OCI-LY7 (cell line): Measurements from ENCODE around the gene BACH2. TPM values are rescaled to one million over a fixed set of nuclear protein-coding genes. Genes with fewer than 3 reads are reported as not detected.
A peak's percentile ranks its signal among the peaks of the same experiment; 100 is the strongest.

Source experiments
- BruUV-seq: library from RNA; stranded (reverse); fragments of 400-500 nt; replicated peaks from 2 replicates; lab custom pipeline; 2021; lab: Mats Ljungman, UMichigan
- CTCF ChIA-PET: fragments of 300-600 bp; sonication (Branson Sonifier 250); formaldehyde crosslinking; loops from one replicate; lab custom pipeline; 2022; ENCODE audit warnings: antibody characterized with exemption; ENCODE audit not compliant: unreplicated experiment; lab: Charles Lee
- POLR2A ChIA-PET: fragments of 300-600 bp; sonication (Branson Sonifier 250); formaldehyde crosslinking; loops from one replicate; lab custom pipeline; 2022; ENCODE audit warnings: antibody characterized with exemption; lab: Charles Lee
- DNase-seq: peaks from one replicate; pipeline ENCODE4 v3.0.0-alpha.2; 2015; ENCODE audit warnings: low spot score
- H2AFZ ChIP-seq: fragments of 200-600 bp; sonication (generic), shearing (Covaris generic); 2 replicates; pipeline ENCODE4 v1.6.1; 2014; ENCODE audit warnings: mild to moderate bottlenecking, antibody characterized with exemption, low read length, moderate library complexity
- H3K27ac ChIP-seq: fragments of 200-600 bp; sonication (generic); 2 replicates; pipeline ENCODE4 v1.5.1; 2014; ENCODE audit warnings: mixed run types, low read depth, mild to moderate bottlenecking, moderate library complexity, low read length, inconsistent platforms; ENCODE audit not compliant: poor library complexity, severe bottlenecking
- H3K36me3 ChIP-seq: fragments of 200-600 bp; sonication (generic); 2 replicates; pipeline ENCODE4 v1.6.1; 2014; ENCODE audit warnings: mild to moderate bottlenecking, antibody characterized with exemption, low read length, moderate library complexity, mixed read lengths; ENCODE audit not compliant: insufficient read depth
- H3K4me1 ChIP-seq: fragments of 200-600 bp; sonication (generic); 2 replicates; pipeline ENCODE4 v1.5.1; 2014; ENCODE audit warnings: mild to moderate bottlenecking, low read length; ENCODE audit not compliant: insufficient read depth, poor library complexity, severe bottlenecking
- H3K4me2 ChIP-seq: fragments of 200-600 bp; sonication (generic); 2 replicates; pipeline ENCODE4 v1.6.1; 2014; ENCODE audit warnings: mild to moderate bottlenecking, low read length
- H3K4me3 ChIP-seq: fragments of 200-600 bp; sonication (generic); 2 replicates; pipeline ENCODE4 v1.5.1; 2014; ENCODE audit warnings: mild to moderate bottlenecking, low read depth, low read length; ENCODE audit not compliant: poor library complexity, severe bottlenecking
- H3K79me2 ChIP-seq: fragments of 200-600 bp; sonication (generic); 2 replicates; pipeline ENCODE4 v1.6.1; 2016; ENCODE audit warnings: low read depth, mild to moderate bottlenecking, low read length, moderate library complexity, mixed read lengths; ENCODE audit not compliant: insufficient read depth
- H3K9me2 ChIP-seq: fragments of 200-600 bp; sonication (generic); 2 replicates; pipeline ENCODE4 v1.6.1; 2016; ENCODE audit warnings: mild to moderate bottlenecking, low read length, mixed read lengths; ENCODE audit not compliant: insufficient read depth
- H3K9me3 ChIP-seq: fragments of 200-600 bp; sonication (generic); 2 replicates; pipeline ENCODE4 v1.6.1; 2014; ENCODE audit warnings: mild to moderate bottlenecking, mixed run types, low read length, mixed read lengths
- H4K20me1 ChIP-seq: fragments of 200-600 bp; sonication (generic); 2 replicates; pipeline ENCODE4 v1.6.1; 2014; ENCODE audit warnings: mild to moderate bottlenecking, antibody characterized with exemption, low read length, moderate library complexity, mixed read lengths; ENCODE audit not compliant: insufficient read depth
- CTCF ChIP-seq: fragments of 200-600 bp; sonication (generic); conservative IDR thresholded peaks from 2 replicates; pipeline ENCODE4 v1.5.1; 2014; ENCODE audit warnings: mild to moderate bottlenecking, antibody characterized with exemption, low read length, moderate library complexity, mixed read lengths
- EZH2phosphoT487 ChIP-seq: fragments of 200-600 bp; sonication (generic); IDR thresholded peaks from 2 replicates; pipeline ENCODE4 v1.6.1; 2018; ENCODE audit warnings: low read depth, borderline replicate concordance, mild to moderate bottlenecking, mixed run types, antibody characterized with exemption, low read length, moderate library complexity, mixed read lengths
- intact Hi-C: fragments of 100-400 bp; cut with micrococcal nuclease; formaldehyde crosslinking; loops from one replicate; pipeline ENCODE4 v1.10.0; 2022; ENCODE audit not compliant: unreplicated experiment
- total RNA-seq, 2 experiments: library from RNA; depleted of rRNA in 1 of 2; stranded (reverse); fragments of >200 nt in 1 of 2; shearing (Covaris generic) in 1 of 2; gene quantifications; 2 replicates each; pipeline ENCODE4 v1.2.3, GENCODE V29; 2014 to 2022

BACH2 gene
- total RNA-seq, 2 experiments from 2014 or later: 92.0 to 163 TPM

- peaks cover 79% of the 10 kb centered on the region for H3K36me3 ChIP-seq
- H3K4me1 ChIP-seq: peaks cover 53% of the 10 kb centered on the region
- TF ChIP-seq CTCF (no peak), EZH2phosphoT487 (no peak)
- H3K9me2 ChIP-seq: no peaks in the 10 kb centered on the region
- no peak for DNase-seq
- no peak overlapping the region for H3K4me2 ChIP-seq
- CTCF ChIA-PET: no interaction called here
- H4K20me1 ChIP-seq: peaks cover 3% of the 10 kb centered on the region; the same call in 1 of the 2 replicates
- POLR2A ChIA-PET: interaction anchor here (0.7 to 1.3 kb wide), 4 partner anchors 9 to 266 kb away, joined by 3 to 4 read pairs (median 3); no protein-coding TSS in a partner anchor
- BruUV-seq: no TSS peak
- intact Hi-C loops: no loop called here
- peaks cover 100% of the 10 kb centered on the region for H3K79me2 ChIP-seq
- H2AFZ ChIP-seq: no peak overlapping the region
- H3K4me3 ChIP-seq: no peak overlapping the region
- no peak overlapping the region for H3K27ac ChIP-seq
- peaks cover 20% of the 10 kb centered on the region for H3K9me3 ChIP-seq
These were observed 73.9 kb downstream of the BACH2 start for GRCh38 chr6:90222724-90223198.

- Histone ChIP-seq H4K20me1 (peaks cover 11% of the 10 kb centered on the region; the same call in 1 of the 2 replicates), H3K4me2 (peak overlapping the region; percentile 24; the same call in 1 of the 2 replicates), H3K4me3 (no peak overlapping the region), H3K9me3 (peaks cover 20% of the 10 kb centered on the region), H3K4me1 (peaks cover 60% of the 10 kb centered on the region), H3K79me2 (peaks cover 100% of the 10 kb centered on the region), H3K27ac (peak overlapping the region; percentile 29), H3K36me3 (peaks cover 79% of the 10 kb centered on the region), H3K9me2 (no peaks in the 10 kb centered on the region), H2AFZ (no peak overlapping the region)
- BruUV-seq: no TSS peak
- ChIA-PET CTCF (no interaction called here), POLR2A (interaction anchor here (0.8 to 1.3 kb wide), 4 partner anchors 9 to 266 kb away, joined by 3 to 4 read pairs (median 4); no protein-coding TSS in a partner anchor)
- no peak for DNase-seq
- TF ChIP-seq CTCF (no peak), EZH2phosphoT487 (no peak)
- intact Hi-C loops: no loop called here
These were observed 74.6 kb downstream of the BACH2 start for GRCh38 chr6:90222008-90222407.

- Histone ChIP-seq H3K9me3 (peaks cover 20% of the 10 kb centered on the region), H3K4me3 (no peak overlapping the region), H3K4me2 (peak overlapping the region; percentile 76), H3K79me2 (peaks cover 100% of the 10 kb centered on the region), H3K27ac (peak overlapping the region; percentile 60), H4K20me1 (peaks cover 15% of the 10 kb centered on the region; the same call in 1 of the 2 replicates), H3K9me2 (no peaks in the 10 kb centered on the region), H3K36me3 (peaks cover 78% of the 10 kb centered on the region), H2AFZ (no peak overlapping the region), H3K4me1 (peaks cover 66% of the 10 kb centered on the region)
- ChIA-PET POLR2A (interaction anchor here (1.1 kb wide), 1 partner anchor 9 kb away, joined by 3 read pairs; no protein-coding TSS in a partner anchor), CTCF (no interaction called here)
- TF ChIP-seq CTCF (peak; percentile 53; the same call in 1 of the 2 replicates), EZH2phosphoT487 (no peak)
- no TSS peak for BruUV-seq
- peak; percentile 35 for DNase-seq
- intact Hi-C loops: no loop called here
These were observed 75.2 kb downstream of the BACH2 start for GRCh38 chr6:90221403-90221802.
